CD4-positive, alpha-beta T cell treated with Interleukin-4 for 1 hour (primary cell): ENCODE data around the gene FNIP2.
"Not testable (repeated sequence)": the region's sequence is repeated elsewhere in the genome, so short reads cannot be mapped to it uniquely, and the experiment has no call there.

Experiments used
- DNase-seq, 2 donors: peaks; one replicate each; pipeline ENCODE4 v3.0.0-alpha.2; 2020 to 2022

The FNIP2 gene

GRCh38 chr4:158796370-158797140 is 27.7 kb downstream of the FNIP2 start:
- DNase-seq = peak in 1 of 2 donors; percentile 62

- no peak for DNase-seq
Observed at GRCh38 chr4:158798062-158798461, 29.2 kb downstream of the FNIP2 start.

GRCh38 chr4:158799013-158799770 is 30.4 kb downstream of the FNIP2 start:
- no peak for DNase-seq

GRCh38 chr4:158799856-158800255 is 31.0 kb downstream of the FNIP2 start:
- no peak for DNase-seq

- no peak for DNase-seq
Observed at GRCh38 chr4:158801066-158801465, 32.2 kb downstream of the FNIP2 start.

- DNase-seq = no peak
Observed at GRCh38 chr4:158801677-158802076, 32.9 kb downstream of the FNIP2 start.

- DNase-seq = no peak
Observed at GRCh38 chr4:158802914-158803313, 34.1 kb downstream of the FNIP2 start.

GRCh38 chr4:158805635-158806471 is 37.0 kb downstream of the FNIP2 start:
- DNase-seq = peak in 1 of 2 donors; percentile 49

GRCh38 chr4:158807691-158808090 is 38.9 kb downstream of the FNIP2 start:
- no peak for DNase-seq

- DNase-seq = no peak
Observed at GRCh38 chr4:158808399-158808798, 39.6 kb downstream of the FNIP2 start.

GRCh38 chr4:158809208-158809607 is 40.4 kb downstream of the FNIP2 start:
- DNase-seq = not testable (repeated sequence)

GRCh38 chr4:158809611-158810486 is 41.0 kb downstream of the FNIP2 start:
- DNase-seq = peak; percentile 45 to 56

- peak in 1 of 2 donors; percentile 25 for DNase-seq
Observed at GRCh38 chr4:158810487-158811215, 41.8 kb downstream of the FNIP2 start.

- no peak for DNase-seq
Observed at GRCh38 chr4:158811216-158811540, 42.4 kb downstream of the FNIP2 start.

GRCh38 chr4:158811704-158812103 is 42.9 kb downstream of the FNIP2 start:
- peak; percentile 29 to 55 for DNase-seq

GRCh38 chr4:158812133-158812532 is 43.3 kb downstream of the FNIP2 start:
- DNase-seq = no peak

- DNase-seq = no peak
Observed at GRCh38 chr4:158812543-158812942, 43.7 kb downstream of the FNIP2 start.

GRCh38 chr4:158813113-158813512 is 44.3 kb downstream of the FNIP2 start:
- DNase-seq = no peak

GRCh38 chr4:158814207-158814606 is 45.4 kb downstream of the FNIP2 start:
- DNase-seq = no peak

- no peak for DNase-seq
Observed at GRCh38 chr4:158814636-158815330, 46.0 kb downstream of the FNIP2 start.

- DNase-seq = no peak
Observed at GRCh38 chr4:158816955-158817354, 48.1 kb downstream of the FNIP2 start.
